Ishikawa (cell line): Measurements from ENCODE around the gene NMUR1.

Experiments
- FOXM1 ChIP-seq: IDR thresholded peaks from 2 replicates; pipeline ENCODE4 v1.6.1; 2012; ENCODE audit warnings: low read depth, borderline replicate concordance
- YY1 ChIP-seq: IDR thresholded peaks from 2 replicates; pipeline ENCODE4 v1.6.1; 2012; ENCODE audit warnings: low read depth

- no peak for TF ChIP-seq YY1
- no peak for TF ChIP-seq FOXM1
These were observed 2.1 kb downstream of the NMUR1 start for GRCh38 chr2:231527955-231528635.
